Mucosa of rectum (tissue), 2 donors: ENCODE results near the gene UTY.
"Not testable (repeated sequence)": the region's sequence is repeated elsewhere in the genome, so short reads cannot be mapped to it uniquely, and the experiment has no call there.

ENCODE experiments used
- H3K27ac ChIP-seq, 2 donors: one replicate each; pipeline ENCODE4 v1.7.0; 2013; ENCODE audit warnings: inconsistent platforms in 2 of 2, low read depth in 2 of 2, low read length in 2 of 2
- H3K27me3 ChIP-seq, 2 donors: one replicate each; pipeline ENCODE4 v1.7.0; 2013; ENCODE audit warnings: low read length in 2 of 2; ENCODE audit not compliant: control insufficient read depth in 2 of 2, insufficient read depth in 2 of 2
- H3K36me3 ChIP-seq, 2 donors: one replicate each; pipeline ENCODE4 v1.7.0; 2013; ENCODE audit warnings: low read length in 2 of 2; ENCODE audit not compliant: control insufficient read depth in 2 of 2, insufficient read depth in 2 of 2
- H3K4me1 ChIP-seq, 2 donors: one replicate each; pipeline ENCODE4 v1.7.0; 2013; ENCODE audit warnings: low read length in 2 of 2, mild to moderate bottlenecking in 1 of 2; ENCODE audit not compliant: control insufficient read depth in 2 of 2, insufficient read depth in 2 of 2
- H3K4me3 ChIP-seq, 2 donors: one replicate each; pipeline ENCODE4 v1.7.0; 2013; ENCODE audit warnings: low read length in 2 of 2
- H3K9ac ChIP-seq, 2 donors: one replicate each; pipeline ENCODE4 v1.7.0; 2013; ENCODE audit warnings: low read length in 2 of 2, low read depth in 1 of 2, mild to moderate bottlenecking in 1 of 2
- H3K9me3 ChIP-seq, 2 donors: one replicate each; pipeline ENCODE4 v1.7.0; 2013; ENCODE audit warnings: low read length in 2 of 2; ENCODE audit not compliant: control insufficient read depth in 2 of 2
- donor health status: healthy.
- donor health status: Normal muscosa, but diverticular disease.

UTY gene

GRCh38 chrY:13330651-13331050 is 149.2 kb downstream of the UTY start:
- H3K9ac ChIP-seq = no peak overlapping the region
- H3K36me3 ChIP-seq = no peaks in the 10 kb centered on the region
- no peaks in the 10 kb centered on the region for H3K27me3 ChIP-seq
- no peaks in the 10 kb centered on the region for H3K9me3 ChIP-seq
- H3K4me1 ChIP-seq = no peaks in the 10 kb centered on the region
- no peak overlapping the region for H3K4me3 ChIP-seq
- no peak overlapping the region for H3K27ac ChIP-seq

- H3K4me3 ChIP-seq = no peak overlapping the region
- H3K27ac ChIP-seq = no peak overlapping the region
- H3K9ac ChIP-seq = no peak overlapping the region
- H3K27me3 ChIP-seq = no peaks in the 10 kb centered on the region
- H3K4me1 ChIP-seq = no peaks in the 10 kb centered on the region
- H3K9me3 ChIP-seq = no peaks in the 10 kb centered on the region
- no peaks in the 10 kb centered on the region for H3K36me3 ChIP-seq
These were observed 166.9 kb downstream of the UTY start for GRCh38 chrY:13312966-13313365.

GRCh38 chrY:13307959-13308358 is 171.9 kb downstream of the UTY start:
- Histone ChIP-seq H3K27ac (no peak overlapping the region), H3K27me3 (no peaks in the 10 kb centered on the region), H3K9ac (no peak overlapping the region), H3K4me3 (no peak overlapping the region), H3K9me3 (no peaks in the 10 kb centered on the region), H3K36me3 (no peaks in the 10 kb centered on the region), H3K4me1 (no peaks in the 10 kb centered on the region)

- Histone ChIP-seq H3K9me3 (no peaks in the 10 kb centered on the region), H3K4me3 (no peak overlapping the region), H3K9ac (no peak overlapping the region), H3K27ac (no peak overlapping the region), H3K27me3 (no peaks in the 10 kb centered on the region), H3K4me1 (no peaks in the 10 kb centered on the region), H3K36me3 (no peaks in the 10 kb centered on the region)
These were observed 179.0 kb downstream of the UTY start for GRCh38 chrY:13300795-13301194.

GRCh38 chrY:13299411-13299810 is 180.4 kb downstream of the UTY start:
- H3K27ac ChIP-seq = no peak overlapping the region
- H3K9me3 ChIP-seq = no peaks in the 10 kb centered on the region
- no peaks in the 10 kb centered on the region for H3K27me3 ChIP-seq
- no peak overlapping the region for H3K9ac ChIP-seq
- H3K4me1 ChIP-seq = no peaks in the 10 kb centered on the region
- no peaks in the 10 kb centered on the region for H3K36me3 ChIP-seq
- H3K4me3 ChIP-seq = no peak overlapping the region

- Histone ChIP-seq H3K27ac (no peak overlapping the region), H3K9me3 (no peaks in the 10 kb centered on the region), H3K9ac (no peak overlapping the region), H3K36me3 (no peaks in the 10 kb centered on the region), H3K4me3 (no peak overlapping the region), H3K27me3 (no peaks in the 10 kb centered on the region), H3K4me1 (no peaks in the 10 kb centered on the region)
These were observed 183.5 kb downstream of the UTY start for GRCh38 chrY:13296176-13296890.

GRCh38 chrY:13295026-13295425 is 184.8 kb downstream of the UTY start:
- Histone ChIP-seq H3K9ac (no peak overlapping the region), H3K9me3 (no peaks in the 10 kb centered on the region), H3K4me1 (no peaks in the 10 kb centered on the region), H3K27ac (no peak overlapping the region), H3K27me3 (no peaks in the 10 kb centered on the region), H3K36me3 (no peaks in the 10 kb centered on the region), H3K4me3 (no peak overlapping the region)

GRCh38 chrY:13291199-13291598 is 188.6 kb downstream of the UTY start:
- Histone ChIP-seq H3K9me3 (no peaks in the 10 kb centered on the region), H3K36me3 (no peaks in the 10 kb centered on the region), H3K27me3 (no peaks in the 10 kb centered on the region), H3K9ac (no peak overlapping the region), H3K4me3 (no peak overlapping the region), H3K27ac (no peak overlapping the region), H3K4me1 (no peaks in the 10 kb centered on the region)

GRCh38 chrY:13282151-13283054 is 197.4 kb downstream of the UTY start:
- H3K4me3 ChIP-seq, H3K9ac ChIP-seq, H3K27ac ChIP-seq, H3K27me3 ChIP-seq, H3K36me3 ChIP-seq, H3K4me1 ChIP-seq, H3K9me3 ChIP-seq: not testable (repeated sequence)

GRCh38 chrY:13279561-13279960 is 200.3 kb downstream of the UTY start:
- no peak overlapping the region for H3K27ac ChIP-seq
- H3K4me1 ChIP-seq = no peaks in the 10 kb centered on the region
- H3K9ac ChIP-seq = no peak overlapping the region
- no peaks in the 10 kb centered on the region for H3K9me3 ChIP-seq
- no peaks in the 10 kb centered on the region for H3K36me3 ChIP-seq
- H3K4me3 ChIP-seq = no peak overlapping the region
- H3K27me3 ChIP-seq = no peaks in the 10 kb centered on the region
